H1 (cell line): ENCODE data around the gene VPS37D.
A peak's percentile ranks its signal among the peaks of the same experiment; 100 is the strongest.

Experiments used
- JUN ChIP-seq: IDR thresholded peaks from 2 replicates; pipeline ENCODE4 v1.6.1; 2011; ENCODE audit warnings: low read depth, mild to moderate bottlenecking, improper control_type of control experiment, low read length
- POLR2A ChIP-seq, 2 experiments: IDR thresholded peaks; 1 replicate in 1 of 2; 2 replicates in 1 of 2; pipeline ENCODE4 v1.6.1; 2011; ENCODE audit warnings: low read depth in 2 of 2, low read length in 2 of 2, mild to moderate bottlenecking in 2 of 2; ENCODE audit errors: control extremely low read depth in 1 of 2
- POLR2AphosphoS5 ChIP-seq: IDR thresholded peaks from 2 replicates; pipeline ENCODE4 v1.6.1; 2011; ENCODE audit warnings: low read depth, low read length
- SP1 ChIP-seq: IDR thresholded peaks from 2 replicates; pipeline ENCODE4 v1.6.1; 2011; ENCODE audit warnings: low read depth, low read length
- TF ChIP-seq, protein P1 (sequence below), 3 experiments: IDR thresholded peaks; 1 replicate in 2 of 3; 2 replicates in 1 of 3; pipeline versions ENCODE4 v1.5.1 to v1.6.1; 2011; ENCODE audit warnings: low read length in 3 of 3, mild to moderate bottlenecking in 3 of 3, inconsistent platforms in 2 of 3, low read depth in 1 of 3, moderate library complexity in 1 of 3; ENCODE audit not compliant: insufficient read depth in 1 of 3; ENCODE audit errors: control extremely low read depth in 1 of 3

- no peak for TF ChIP-seq POLR2A (IDR thresholded peaks at IDR 0.05; ENCODE audit: control extremely low read depth in 1 of 2, low read depth in 2 of 2, low read length in 2 of 2)
- no peak for TF ChIP-seq JUN
- no peak for TF ChIP-seq POLR2AphosphoS5
- TF ChIP-seq SP1, result peak; percentile 41; the same call in 1 of the 2 replicates
- TF ChIP-seq, protein P1, sequence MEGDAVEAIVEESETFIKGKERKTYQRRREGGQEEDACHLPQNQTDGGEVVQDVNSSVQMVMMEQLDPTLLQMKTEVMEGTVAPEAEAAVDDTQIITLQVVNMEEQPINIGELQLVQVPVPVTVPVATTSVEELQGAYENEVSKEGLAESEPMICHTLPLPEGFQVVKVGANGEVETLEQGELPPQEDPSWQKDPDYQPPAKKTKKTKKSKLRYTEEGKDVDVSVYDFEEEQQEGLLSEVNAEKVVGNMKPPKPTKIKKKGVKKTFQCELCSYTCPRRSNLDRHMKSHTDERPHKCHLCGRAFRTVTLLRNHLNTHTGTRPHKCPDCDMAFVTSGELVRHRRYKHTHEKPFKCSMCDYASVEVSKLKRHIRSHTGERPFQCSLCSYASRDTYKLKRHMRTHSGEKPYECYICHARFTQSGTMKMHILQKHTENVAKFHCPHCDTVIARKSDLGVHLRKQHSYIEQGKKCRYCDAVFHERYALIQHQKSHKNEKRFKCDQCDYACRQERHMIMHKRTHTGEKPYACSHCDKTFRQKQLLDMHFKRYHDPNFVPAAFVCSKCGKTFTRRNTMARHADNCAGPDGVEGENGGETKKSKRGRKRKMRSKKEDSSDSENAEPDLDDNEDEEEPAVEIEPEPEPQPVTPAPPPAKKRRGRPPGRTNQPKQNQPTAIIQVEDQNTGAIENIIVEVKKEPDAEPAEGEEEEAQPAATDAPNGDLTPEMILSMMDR (IDR thresholded peaks at IDR 0.05; ENCODE audit: control extremely low read depth in 1 of 3, insufficient read depth in 1 of 3, low read depth in 1 of 3, low read length in 3 of 3), result 0 out of 4 replicates have a peak, but pooled peaks of 1 of the 3 experiments have one; percentile 1
Measured at GRCh38 chr7:73622909-73623797, 44.5 kb upstream of the VPS37D start.
